GM18498 (cell line): ENCODE results near the gene ACAD10.

ENCODE experiments used
- ATAC-seq: cut with Tn5 transposase; IDR thresholded peaks from one replicate; pipeline ENCODE4 v1.9.1; 2021; ENCODE audit warnings: mild to moderate bottlenecking, moderate library complexity; ENCODE audit not compliant: unreplicated experiment

ACAD10 gene

GRCh38 chr12:111773801-111774551 lies 88.1 kb downstream of the ACAD10 start:
- no peak for ATAC-seq

GRCh38 chr12:111775205-111776193 lies 89.6 kb downstream of the ACAD10 start:
- peak; percentile 78 for ATAC-seq

GRCh38 chr12:111776836-111777344 lies 91.0 kb downstream of the ACAD10 start:
- no peak for ATAC-seq

- ATAC-seq, result no peak
Observed at GRCh38 chr12:111777345-111778045, 91.6 kb downstream of the ACAD10 start.

- ATAC-seq, result no peak
Observed at GRCh38 chr12:111780166-111780565, 94.3 kb downstream of the ACAD10 start.

GRCh38 chr12:111780615-111781014 lies 94.8 kb downstream of the ACAD10 start:
- no peak for ATAC-seq

GRCh38 chr12:111781085-111781658 lies 95.3 kb downstream of the ACAD10 start:
- ATAC-seq, result no peak

GRCh38 chr12:111783046-111783445 lies 97.2 kb downstream of the ACAD10 start:
- no peak for ATAC-seq

GRCh38 chr12:111784953-111785352 lies 99.1 kb downstream of the ACAD10 start:
- ATAC-seq, result no peak

GRCh38 chr12:111785651-111786050 lies 99.8 kb downstream of the ACAD10 start:
- ATAC-seq, result no peak

GRCh38 chr12:111788178-111788654 lies 102.4 kb downstream of the ACAD10 start:
- no peak for ATAC-seq

GRCh38 chr12:111789779-111790178 lies 103.9 kb downstream of the ACAD10 start:
- no peak for ATAC-seq

- ATAC-seq, result no peak
Observed at GRCh38 chr12:111791507-111791906, 105.7 kb downstream of the ACAD10 start.

GRCh38 chr12:111792155-111792855 lies 106.5 kb downstream of the ACAD10 start:
- no peak for ATAC-seq

- ATAC-seq, result no peak
Observed at GRCh38 chr12:111792856-111793235, 107.0 kb downstream of the ACAD10 start.

- no peak for ATAC-seq
Observed at GRCh38 chr12:111798182-111798581, 112.3 kb downstream of the ACAD10 start.

- no peak for ATAC-seq
Observed at GRCh38 chr12:111799758-111800157, 113.9 kb downstream of the ACAD10 start.

- ATAC-seq, result no peak
Observed at GRCh38 chr12:111803038-111803626, 117.3 kb downstream of the ACAD10 start.

GRCh38 chr12:111803851-111804250 lies 118.0 kb downstream of the ACAD10 start:
- ATAC-seq, result no peak
